HepG2 (cell line): ENCODE measurements around the gene RPS19. TPM values are rescaled to one million over a fixed set of nuclear protein-coding genes. Genes with fewer than 3 reads are reported as not detected.

Experiments
- AGO1 ChIP-seq: fragments of 200-400 bp; formaldehyde crosslinking; IDR thresholded peaks from 2 replicates; pipeline ENCODE4 v1.6.1; 2017; ENCODE audit warnings: mild to moderate bottlenecking, low read depth, low read length, moderate library complexity; ENCODE audit not compliant: poor library complexity, severe bottlenecking
- AGO2 ChIP-seq: fragments of 200-400 bp; formaldehyde crosslinking; optimal IDR thresholded peaks from 2 replicates; pipeline ENCODE3; 2017; ENCODE audit warnings: mild to moderate bottlenecking, low read depth, low read length, moderate library complexity
- CENPX ChIP-seq: sonication (generic); formaldehyde crosslinking; IDR thresholded peaks from 2 replicates; pipeline ENCODE4 v1.9.0; 2021; ENCODE audit warnings: mild to moderate bottlenecking, missing genetic modification reagents, moderate library complexity
- KDM2A ChIP-seq: sonication (generic); formaldehyde crosslinking; IDR thresholded peaks from 2 replicates; pipeline ENCODE4 v1.4.0; 2020; ENCODE audit warnings: low read depth, missing genetic modification reagents, borderline replicate concordance
- NFIC ChIP-seq: IDR thresholded peaks from 2 replicates; pipeline ENCODE4 v1.6.1; 2012; ENCODE audit warnings: mild to moderate bottlenecking, low read length, inconsistent platforms
- POLR2A ChIP-seq, 2 experiments: IDR thresholded peaks; 2 replicates each; pipeline ENCODE4 v1.6.1; 2011; ENCODE audit warnings: low read depth in 2 of 2, low read length in 2 of 2, mild to moderate bottlenecking in 1 of 2, moderate library complexity in 1 of 2; ENCODE audit not compliant: insufficient read depth in 1 of 2
- POLR2AphosphoS2 ChIP-seq: IDR thresholded peaks from 2 replicates; pipeline ENCODE4 v1.6.1; 2011; ENCODE audit warnings: low read depth, low read length, improper control_type of control experiment
- POLR2AphosphoS5 ChIP-seq: IDR thresholded peaks from 2 replicates; pipeline ENCODE4 v1.6.1; 2012; ENCODE audit warnings: low read depth, low read length
- POLR2G ChIP-seq: fragments of 200-400 bp; formaldehyde crosslinking; IDR thresholded peaks from 2 replicates; pipeline ENCODE4 v1.6.1; 2018; ENCODE audit warnings: mild to moderate bottlenecking, low read depth, low read length, moderate library complexity
- REPIN1 ChIP-seq: sonication (generic); formaldehyde crosslinking; IDR thresholded peaks from 2 replicates; pipeline ENCODE4 v1.8.0; 2022; ENCODE audit warnings: missing genetic modification reagents, low read depth, mild to moderate bottlenecking, borderline replicate concordance
- ZFP36L1 ChIP-seq: sonication (generic); formaldehyde crosslinking; IDR thresholded peaks from 2 replicates; pipeline ENCODE4 v1.8.0; 2022; ENCODE audit warnings: mild to moderate bottlenecking, missing genetic modification reagents, moderate library complexity
- ZKSCAN1 ChIP-seq: fragments of 150-350 bp; IDR thresholded peaks from 2 replicates; pipeline ENCODE4 v1.6.1; 2014; ENCODE audit warnings: low read length
- ZNF24 ChIP-seq: fragments of 450-650 bp; IDR thresholded peaks from 2 replicates; pipeline ENCODE4 v1.6.1; 2017; ENCODE audit warnings: antibody characterized with exemption, mild to moderate bottlenecking
- ZNF253 ChIP-seq: sonication (generic); formaldehyde crosslinking; IDR thresholded peaks from 2 replicates; pipeline ENCODE4 v1.8.0; 2022; ENCODE audit warnings: mild to moderate bottlenecking, missing genetic modification reagents, borderline replicate concordance
- ZNF749 ChIP-seq: sonication (generic); formaldehyde crosslinking; IDR thresholded peaks from 2 replicates; pipeline ENCODE4 v1.8.0; 2022; ENCODE audit warnings: mild to moderate bottlenecking, missing genetic modification reagents, moderate library complexity, borderline replicate concordance
- ZNF768 ChIP-seq: sonication (generic); formaldehyde crosslinking; IDR thresholded peaks from 2 replicates; pipeline ENCODE4 v1.4.0; 2020; ENCODE audit warnings: missing genetic modification reagents
- polyA plus RNA-seq, 8 experiments: library from polyadenylated mRNA; depleted of rRNA in 3 of 8; stranded (reverse) in 7 of 8; unstranded in 1 of 8; fragments of >200 nt; fragmentation: Illumina TruSeq in 4 of 8; extraction: Trizol in 4 of 8; gene quantifications; 2 replicates each; pipeline versions ENCODE4 v1.2.1 to v1.2.3, GENCODE V29; 2011 to 2016; ENCODE audit warnings: low read depth in 4 of 8, missing spikeins in 1 of 8, mixed read lengths in 1 of 8; ENCODE audit not compliant: insufficient read depth in 1 of 8
- total RNA-seq, 5 experiments: library from RNA; depleted of rRNA; stranded (reverse); fragments of >200 nt; fragmentation: Illumina TruSeq; extraction: Trizol; gene quantifications; 2 replicates each; pipeline ENCODE4 v1.2.3, GENCODE V29; 2016; ENCODE audit warnings: low read depth in 1 of 5
- TF ChIP-seq, protein P1 (sequence below): sonication (generic); formaldehyde crosslinking; IDR thresholded peaks from 2 replicates; pipeline ENCODE4 v1.5.0; 2020; ENCODE audit warnings: missing genetic modification reagents
- TF ChIP-seq, protein P2 (sequence below): sonication (generic); formaldehyde crosslinking; IDR thresholded peaks from 2 replicates; pipeline ENCODE4 v1.4.0; 2020; ENCODE audit warnings: mild to moderate bottlenecking, missing genetic modification reagents
- TF ChIP-seq, protein P3 (sequence below): sonication (generic); formaldehyde crosslinking; IDR thresholded peaks from 2 replicates; pipeline ENCODE4 v1.4.0; 2020; ENCODE audit warnings: missing genetic modification reagents, mild to moderate bottlenecking, borderline replicate concordance

RPS19 gene
- total and polyA plus RNA-seq, 2 of the 13 experiments (the other 11 are each of a cell fraction or from before 2014, with no cell fraction given) = 1,983 to 4,758 TPM

DNA sequence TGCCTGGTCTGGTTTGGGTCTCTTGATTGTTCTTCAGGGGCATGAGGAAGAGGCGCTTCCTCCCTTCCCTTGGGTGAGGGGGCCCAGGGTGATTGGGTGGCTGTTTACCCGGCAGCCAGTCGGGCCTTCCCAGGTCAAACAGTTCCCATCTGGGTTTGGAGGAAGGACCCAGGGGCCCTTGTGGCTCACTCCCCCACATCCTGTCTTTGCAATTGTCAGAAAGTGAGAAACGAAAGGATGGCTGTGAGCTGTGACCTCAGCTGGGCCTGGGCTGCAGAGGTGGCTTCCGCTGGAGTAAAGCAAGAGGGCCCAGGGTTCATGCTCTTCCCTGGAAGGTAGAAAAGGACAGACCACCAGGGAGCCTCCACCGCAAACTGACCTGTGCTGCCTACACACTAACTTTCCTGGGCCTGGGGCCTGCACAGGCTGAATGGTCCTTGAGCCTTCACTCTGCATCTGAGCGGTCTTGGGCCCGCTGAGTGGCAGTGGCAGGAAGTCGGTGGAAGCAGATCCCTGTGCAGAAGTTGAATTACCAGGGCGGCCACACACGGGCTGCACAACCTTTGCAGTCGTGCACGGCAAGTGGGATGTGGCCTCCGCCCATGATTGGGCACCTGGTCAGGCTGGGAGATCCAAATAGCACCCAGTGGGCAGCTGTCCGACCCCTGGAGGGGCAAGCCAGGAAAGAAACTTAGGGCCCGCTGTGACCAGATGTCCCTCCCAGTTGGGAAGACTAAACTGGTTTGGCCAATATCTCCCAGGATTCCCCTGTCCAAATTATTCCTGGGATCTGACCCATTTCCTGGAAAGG, 11.7 kb downstream of the RPS19 start (continued):
- TF ChIP-seq, protein P1, sequence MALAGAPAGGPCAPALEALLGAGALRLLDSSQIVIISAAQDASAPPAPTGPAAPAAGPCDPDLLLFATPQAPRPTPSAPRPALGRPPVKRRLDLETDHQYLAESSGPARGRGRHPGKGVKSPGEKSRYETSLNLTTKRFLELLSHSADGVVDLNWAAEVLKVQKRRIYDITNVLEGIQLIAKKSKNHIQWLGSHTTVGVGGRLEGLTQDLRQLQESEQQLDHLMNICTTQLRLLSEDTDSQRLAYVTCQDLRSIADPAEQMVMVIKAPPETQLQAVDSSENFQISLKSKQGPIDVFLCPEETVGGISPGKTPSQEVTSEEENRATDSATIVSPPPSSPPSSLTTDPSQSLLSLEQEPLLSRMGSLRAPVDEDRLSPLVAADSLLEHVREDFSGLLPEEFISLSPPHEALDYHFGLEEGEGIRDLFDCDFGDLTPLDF (CRISPR knock-in tag) = no peak
- TF ChIP-seq ZFP36L1 (CRISPR knock-in tag) = no peak
- no peak for TF ChIP-seq ZNF24
- no peak; the same call in 1 of the 2 replicates for TF ChIP-seq ZNF749
- peak; percentile 28; the same call in 1 of the 2 replicates for TF ChIP-seq POLR2AphosphoS5
- TF ChIP-seq, protein P2, sequence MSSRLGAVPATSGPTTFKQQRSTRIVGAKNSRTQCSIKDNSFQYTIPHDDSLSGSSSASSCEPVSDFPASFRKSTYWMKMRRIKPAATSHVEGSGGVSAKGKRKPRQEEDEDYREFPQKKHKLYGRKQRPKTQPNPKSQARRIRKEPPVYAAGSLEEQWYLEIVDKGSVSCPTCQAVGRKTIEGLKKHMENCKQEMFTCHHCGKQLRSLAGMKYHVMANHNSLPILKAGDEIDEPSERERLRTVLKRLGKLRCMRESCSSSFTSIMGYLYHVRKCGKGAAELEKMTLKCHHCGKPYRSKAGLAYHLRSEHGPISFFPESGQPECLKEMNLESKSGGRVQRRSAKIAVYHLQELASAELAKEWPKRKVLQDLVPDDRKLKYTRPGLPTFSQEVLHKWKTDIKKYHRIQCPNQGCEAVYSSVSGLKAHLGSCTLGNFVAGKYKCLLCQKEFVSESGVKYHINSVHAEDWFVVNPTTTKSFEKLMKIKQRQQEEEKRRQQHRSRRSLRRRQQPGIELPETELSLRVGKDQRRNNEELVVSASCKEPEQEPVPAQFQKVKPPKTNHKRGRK = no peak
- no peak for TF ChIP-seq ZNF253 (CRISPR knock-in tag)
- 0 out of 2 replicates have a peak, but pooled peaks have one; percentile 42 for TF ChIP-seq REPIN1 (CRISPR knock-in tag)
- peak; percentile 71; the same call in 1 of the 2 replicates for TF ChIP-seq KDM2A
- TF ChIP-seq, protein P3, sequence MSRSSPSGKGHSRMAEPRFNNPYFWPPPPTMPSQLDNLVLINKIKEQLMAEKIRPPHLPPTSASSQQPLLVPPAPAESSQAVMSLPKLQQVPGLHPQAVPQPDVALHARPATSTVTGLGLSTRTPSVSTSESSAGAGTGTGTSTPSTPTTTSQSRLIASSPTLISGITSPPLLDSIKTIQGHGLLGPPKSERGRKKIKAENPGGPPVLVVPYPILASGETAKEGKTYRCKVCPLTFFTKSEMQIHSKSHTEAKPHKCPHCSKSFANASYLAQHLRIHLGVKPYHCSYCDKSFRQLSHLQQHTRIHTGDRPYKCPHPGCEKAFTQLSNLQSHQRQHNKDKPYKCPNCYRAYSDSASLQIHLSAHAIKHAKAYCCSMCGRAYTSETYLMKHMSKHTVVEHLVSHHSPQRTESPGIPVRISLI (CRISPR knock-in tag) = no peak
- TF ChIP-seq ZKSCAN1 = no peak
- TF ChIP-seq CENPX (CRISPR knock-in tag) = no peak
- TF ChIP-seq POLR2G = peak; percentile 82
- TF ChIP-seq NFIC = peak; percentile 19; the same call in 1 of the 2 replicates
- peak; percentile 100 for TF ChIP-seq AGO2
- TF ChIP-seq POLR2A (IDR thresholded peaks at IDR 0.05; ENCODE audit: insufficient read depth in 1 of 2, low read depth in 2 of 2, low read length in 2 of 2) = peak; percentile 40 to 56
- TF ChIP-seq POLR2AphosphoS2 = peak; percentile 43; the same call in 1 of the 2 replicates
- peak; percentile 95 for TF ChIP-seq AGO1
- peak; percentile 43; the same call in 1 of the 2 replicates for TF ChIP-seq ZNF768 (CRISPR knock-in tag)
